ENCODE measurements around the gene DPP10.

GRCh38 chr2:114569166-114569565 lies 126.7 kb downstream of the DPP10 start:
- no peak for TF ChIP-seq CTCF (IDR thresholded peaks at IDR 0.05)
- no peak for TF ChIP-seq POLR2A (IDR thresholded peaks at IDR 0.05)
